T47D (cell line): ENCODE data around the gene HBS1L.

Experiments used
- DNase-seq, 2 experiments: peaks; one replicate each; pipeline versions ENCODE4 v3.0.0 to v3.0.0-alpha.2; 2011 to 2012; ENCODE audit warnings: low read depth in 1 of 2, low spot score in 1 of 2
- JUND ChIP-seq: IDR thresholded peaks from 2 replicates; pipeline ENCODE4 v1.6.1; 2012; ENCODE audit warnings: low read depth
- in situ Hi-C: cut with HindIII; loops from 2 replicates; pipeline ENCODE4 v1.10.0; 2016; ENCODE audit warnings: low sequenced_read_pairs, low pct_unique_long_range_greater_than_20kb

The HBS1L gene

GRCh38 chr6:135054569-135055498, at the start of gene HBS1L:
Gene HBS1L, minus strand, starts transcription at chr6:135054822. Its CDS starts 131 bp downstream, at chr6:135054691.
- DNase-seq: peak; percentile 43 to 97
- in situ Hi-C loops: no loop called here
- TF ChIP-seq JUND: no peak

DNA sequence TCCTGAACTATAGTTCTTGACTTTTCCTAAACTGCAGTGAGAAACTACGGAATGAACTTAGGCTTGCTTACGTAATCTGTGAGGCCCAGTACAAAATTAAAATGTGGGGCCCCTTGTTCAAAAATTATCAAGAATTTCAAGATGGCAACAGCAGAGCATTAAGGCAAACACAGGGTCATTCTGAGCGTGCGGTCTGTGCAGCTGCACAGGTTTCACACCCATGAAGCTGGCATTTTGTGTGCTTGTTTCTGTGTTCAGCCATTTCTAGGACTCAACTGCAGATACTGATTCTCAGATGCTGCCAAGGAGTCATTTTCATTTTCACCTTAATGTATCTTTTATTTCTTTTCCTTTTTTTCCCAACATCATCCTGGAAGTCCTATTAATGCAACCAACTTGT, 49.6 kb upstream of the HBS1L start:
- DNase-seq: no peak
- in situ Hi-C loops: no loop called here
- no peak for TF ChIP-seq JUND

DNA sequence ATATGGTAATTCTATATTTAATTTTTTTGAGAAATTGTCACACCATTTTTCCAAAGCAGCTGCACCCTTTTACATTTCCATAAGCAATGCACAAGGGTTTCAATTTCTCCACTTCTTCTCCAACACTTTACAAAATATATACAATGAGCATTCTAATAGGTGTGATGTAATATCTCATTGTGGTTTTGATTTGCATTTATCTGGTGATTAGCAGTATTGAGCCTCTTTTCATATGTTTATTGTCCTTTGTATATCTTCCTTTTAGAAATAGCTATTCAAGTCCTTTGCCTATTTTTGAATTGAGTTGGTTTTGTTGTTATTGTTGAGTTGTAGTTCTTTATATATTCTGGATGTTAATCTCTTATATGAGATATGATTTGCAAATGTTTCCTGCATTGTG, 47.6 kb upstream of the HBS1L start:
- in situ Hi-C loops: no loop called here
- no peak for TF ChIP-seq JUND
- no peak for DNase-seq

GRCh38 chr6:135097172-135097571, 42.5 kb upstream of the HBS1L start:
- no peak for DNase-seq
- TF ChIP-seq JUND: no peak
- in situ Hi-C loops: no loop called here

- no peak for DNase-seq
- in situ Hi-C loops: no loop called here
- TF ChIP-seq JUND: no peak
These were observed 41.9 kb upstream of the HBS1L start for GRCh38 chr6:135096403-135097130.

DNA sequence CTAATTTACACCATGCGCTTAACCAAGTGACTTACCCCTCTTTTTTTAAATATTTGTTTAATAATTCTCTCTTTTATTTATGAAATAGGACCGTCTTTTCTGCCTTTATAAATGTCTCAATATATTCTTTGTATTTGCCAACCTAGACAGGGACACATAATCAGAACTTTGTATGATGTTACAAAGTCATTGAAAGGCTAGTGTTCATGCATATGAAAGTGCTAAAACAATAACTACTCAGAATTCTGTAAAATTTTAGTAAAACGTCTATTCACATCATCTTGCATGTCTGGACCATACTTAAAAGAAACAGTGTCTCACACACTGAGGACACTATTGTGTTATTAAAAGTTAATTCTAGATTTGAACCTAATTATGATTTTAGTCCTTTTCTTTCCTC, 41.1 kb upstream of the HBS1L start:
- no peak for TF ChIP-seq JUND
- in situ Hi-C loops: no loop called here
- DNase-seq: no peak

DNA sequence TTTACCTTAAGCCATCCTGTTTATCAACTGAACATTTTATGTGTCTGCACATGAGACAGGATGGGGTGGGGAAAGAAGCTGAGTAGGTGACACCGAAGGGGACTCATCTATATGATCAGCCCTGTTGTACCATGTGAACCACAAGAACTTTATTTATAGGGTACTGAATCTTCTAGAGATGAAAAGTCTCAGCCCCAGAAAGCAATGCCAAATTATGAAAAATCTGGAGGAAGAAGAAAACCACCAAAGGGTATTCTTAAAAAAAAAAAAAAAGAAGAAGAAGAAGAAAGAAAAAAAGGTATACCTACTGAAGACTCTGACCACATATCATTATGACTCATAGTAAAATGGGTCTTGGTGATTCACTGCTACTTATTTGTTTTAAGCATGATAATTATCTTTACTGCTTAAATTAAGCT, 39.8 kb upstream of the HBS1L start:
- in situ Hi-C loops: no loop called here
- no peak for DNase-seq

DNA sequence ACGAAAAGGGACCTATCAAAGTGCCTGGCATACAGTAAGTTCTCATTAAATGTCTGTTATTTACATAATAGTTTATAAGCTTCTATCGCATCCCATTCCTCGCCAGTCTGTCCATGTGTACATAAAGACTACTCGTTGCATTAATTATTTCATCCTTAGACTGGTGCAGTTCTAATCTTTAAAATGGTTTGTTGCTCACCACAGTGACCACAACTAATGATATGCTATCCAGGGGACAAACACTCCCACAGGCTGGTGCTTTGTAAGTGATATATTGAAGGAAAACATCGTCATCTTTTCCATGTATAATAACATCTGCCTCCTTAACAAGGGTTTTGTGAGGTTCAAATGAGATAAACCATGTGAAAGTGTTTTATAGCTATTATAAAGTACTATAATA, 39.0 kb upstream of the HBS1L start:
- no peak for TF ChIP-seq JUND
- DNase-seq: no peak
- in situ Hi-C loops: no loop called here

More for the DNA sequence above, 39.8 kb upstream of the HBS1L start:
- TF ChIP-seq JUND: no peak

DNA sequence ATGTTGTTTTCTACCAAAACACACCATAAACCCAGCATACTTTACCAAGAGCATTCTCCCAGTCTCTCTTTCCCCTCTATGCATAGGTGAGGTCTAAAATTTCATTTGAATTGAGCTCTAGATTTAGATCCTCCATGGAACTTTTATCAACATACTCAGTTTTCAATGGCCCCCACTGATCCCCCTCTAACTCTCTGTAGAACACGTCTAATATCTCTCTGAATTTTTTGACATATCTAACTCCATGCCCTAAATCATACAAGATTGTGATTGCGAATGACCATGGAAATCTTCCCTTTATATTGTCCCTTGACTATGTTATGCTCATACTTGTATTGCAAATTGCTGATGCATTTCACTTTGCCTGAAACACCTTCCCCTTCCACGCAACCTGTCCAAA, 38.1 kb upstream of the HBS1L start:
- TF ChIP-seq JUND: no peak
- no peak for DNase-seq
- in situ Hi-C loops: no loop called here

DNA sequence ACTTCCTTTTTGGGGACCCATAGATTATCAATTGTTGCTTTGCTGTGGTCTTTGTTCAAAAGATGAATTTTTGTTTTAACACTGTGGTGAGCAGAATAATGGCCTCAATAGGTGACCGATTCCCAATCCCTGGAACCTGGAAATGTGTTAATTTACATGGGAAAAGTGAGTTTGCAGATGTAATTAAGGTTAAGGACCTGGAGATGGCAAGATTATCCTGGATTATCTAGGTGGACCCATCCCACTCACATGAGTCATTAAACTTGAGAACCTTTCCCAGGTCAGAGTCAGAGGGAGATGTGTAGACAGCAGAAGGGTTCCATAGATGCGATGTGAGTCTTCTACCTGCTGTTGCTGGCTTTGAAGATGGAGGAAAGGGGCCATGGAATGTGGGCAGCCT, 36.2 kb upstream of the HBS1L start:
- in situ Hi-C loops: no loop called here
- DNase-seq: no peak
- TF ChIP-seq JUND: no peak

DNA sequence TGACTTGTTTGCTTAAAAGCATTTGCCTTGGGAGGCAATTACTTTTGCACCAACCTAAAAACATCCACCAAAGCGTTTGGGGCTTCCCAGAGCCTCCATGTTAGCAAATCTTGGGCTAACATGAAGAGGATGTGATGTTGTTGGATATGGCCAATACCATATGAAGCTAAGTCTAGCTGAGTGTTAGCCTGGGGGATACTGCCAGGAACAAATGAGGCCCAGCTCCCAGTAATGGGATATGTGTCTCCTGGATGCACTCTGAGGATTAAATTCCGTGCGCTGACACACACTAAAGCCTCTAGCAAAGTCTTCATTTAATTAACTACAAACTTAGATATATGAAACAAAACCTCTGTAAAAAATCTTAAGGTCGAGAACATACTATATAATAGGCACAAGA, 35.3 kb upstream of the HBS1L start:
- in situ Hi-C loops: no loop called here
- no peak for TF ChIP-seq JUND
- DNase-seq: no peak

DNA sequence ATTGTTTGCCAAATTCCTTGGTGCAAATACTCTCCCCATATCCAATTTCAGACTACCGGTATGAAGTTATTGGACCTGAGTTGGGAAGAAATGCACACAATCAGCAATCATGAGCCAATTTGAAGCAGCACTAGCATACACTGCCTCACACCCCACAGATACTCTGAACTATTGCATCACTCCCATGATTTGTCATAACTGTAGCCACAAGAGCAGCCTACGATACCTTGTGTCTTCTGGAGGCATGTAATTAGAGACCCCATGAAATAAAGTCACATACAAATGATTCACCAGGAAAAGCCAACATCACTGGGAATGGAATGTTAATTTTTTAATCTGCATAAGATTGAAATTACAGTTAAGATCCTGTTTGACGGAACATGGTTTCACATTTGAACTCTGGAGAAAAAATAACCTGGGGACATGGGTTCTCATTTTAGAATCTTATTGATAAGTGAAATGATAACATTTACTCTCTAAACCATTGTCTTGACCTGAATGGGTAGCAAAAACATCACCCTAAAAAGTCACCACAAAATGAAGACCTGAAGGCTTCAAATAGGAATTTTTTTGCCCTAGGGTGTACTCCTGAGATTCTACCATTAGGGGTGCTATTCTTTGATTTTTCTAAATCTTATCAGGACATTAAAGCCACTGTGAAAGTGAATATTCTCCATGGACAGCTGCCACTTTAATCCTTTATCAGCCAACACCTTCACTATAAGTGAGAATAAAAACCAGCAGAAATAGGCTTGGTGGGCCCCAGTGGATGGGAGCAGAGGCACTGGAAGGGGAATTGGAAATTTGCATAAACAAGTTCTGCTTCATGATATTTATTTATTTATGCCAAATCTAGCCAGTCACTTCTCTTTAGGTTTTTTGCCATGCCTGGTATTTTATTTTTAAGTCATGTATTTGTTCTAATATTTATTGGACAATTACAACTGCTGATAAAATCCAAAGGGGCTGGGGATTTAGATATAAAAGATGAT, 34.5 kb upstream of the HBS1L start:
- in situ Hi-C loops: no loop called here
- DNase-seq: peak in 1 of 2 experiments; percentile 9

More for the DNA sequence above, 34.5 kb upstream of the HBS1L start:
- no peak for TF ChIP-seq JUND
